K562 (cell line): ENCODE measurements around the gene PCDHA13. TPM values are rescaled to one million over a fixed set of nuclear protein-coding genes. Genes with fewer than 3 reads are reported as not detected.

Experiments used
- ATAC-seq: fragments of 200-7000 bp; cut with Tn5 transposase; 3 replicates; pipeline ENCODE4 v1.9.1; 2020; ENCODE audit warnings: moderate library complexity
- BruUV-seq: library from RNA; stranded (reverse); fragments of 400-500 nt; replicated peaks from 2 replicates; lab custom pipeline; 2021; lab: Mats Ljungman, UMichigan
- CTCF ChIA-PET: fragments of 300-600 bp; formaldehyde crosslinking; extraction: SDS; loops from one replicate; lab custom pipeline; 2021; ENCODE audit warnings: low intra/inter-chr PET ratio; lab: Yijun Ruan, JAX
- POLR2A ChIA-PET: fragments of 300-600, 350-650 bp; sonication (Branson Sonifier 250); formaldehyde crosslinking; extraction: SDS; loops from one replicate; lab custom pipeline; 2021; ENCODE audit warnings: antibody characterized with exemption, inconsistent platforms; lab: Yijun Ruan, JAX
- DNase-seq, 4 experiments: peaks; one replicate each; pipeline versions ENCODE4 v3.0.0 to v3.0.0-alpha.2; 2011 to 2018; ENCODE audit warnings: low spot score in 3 of 4, mixed read lengths in 3 of 4; ENCODE audit errors: extremely low read depth in 1 of 4
- FAIRE-seq: peaks from 2 replicates; lab custom pipeline; 2011; peaks lifted over from hg19 to GRCh38; lab: Jason Lieb, UNC
- H2AFZ ChIP-seq: 2 replicates; pipeline ENCODE4 v1.6.0; 2011; ENCODE audit warnings: low read depth, low read length, control low read depth, inconsistent platforms
- H3K27ac ChIP-seq: fragments of 200-600 bp; 3 replicates; pipeline ENCODE4 v1.8.0; 2011; ENCODE audit warnings: low read depth, mild to moderate bottlenecking, control low read depth, inconsistent platforms, low read length, moderate library complexity, mixed read lengths; ENCODE audit errors: extremely low read depth
- H3K27me3 ChIP-seq, 2 experiments: fragments of 300-600 bp in 1 of 2; 2 replicates in 1 of 2; 3 replicates in 1 of 2; pipeline versions ENCODE4 v1.6.0 to v1.8.0; 2011; ENCODE audit warnings: inconsistent platforms in 2 of 2, low read length in 2 of 2, mild to moderate bottlenecking in 1 of 2, mixed read lengths in 1 of 2, moderate library complexity in 1 of 2; ENCODE audit not compliant: control insufficient read depth in 2 of 2, insufficient read depth in 2 of 2
- H3K36me3 ChIP-seq: fragments of 300-600 bp; 3 replicates; pipeline ENCODE4 v1.8.0; 2011; ENCODE audit warnings: mild to moderate bottlenecking, low read length, inconsistent platforms; ENCODE audit not compliant: control insufficient read depth, insufficient read depth
- H3K4me1 ChIP-seq, 2 experiments: fragments of 200-600 bp in 1 of 2; replicated peaks in 1 of 2; 2 replicates in 1 of 2; 3 replicates in 1 of 2; pipeline versions ENCODE4 v1.5.1 to v1.8.0; 2011; ENCODE audit warnings: inconsistent platforms in 2 of 2, low read length in 2 of 2, mild to moderate bottlenecking in 1 of 2, mixed read lengths in 1 of 2, moderate library complexity in 1 of 2; ENCODE audit not compliant: control insufficient read depth in 2 of 2, insufficient read depth in 2 of 2
- H3K4me2 ChIP-seq: 2 replicates; pipeline ENCODE4 v1.6.1; 2011; ENCODE audit warnings: low read length, control low read depth, inconsistent platforms, mixed read lengths; ENCODE audit not compliant: insufficient read depth
- H3K4me3 ChIP-seq: fragments of 200-600 bp; sonication (generic), shearing (Covaris generic); 2 replicates; pipeline ENCODE4 v1.5.1; 2016; ENCODE audit warnings: control low read depth, inconsistent platforms
- H3K79me2 ChIP-seq: fragments of 200-600 bp; 3 replicates; pipeline ENCODE4 v1.8.0; 2011; ENCODE audit warnings: low read length, inconsistent platforms; ENCODE audit not compliant: control insufficient read depth, insufficient read depth
- H3K9ac ChIP-seq, 2 experiments: 2 replicates each; pipeline versions ENCODE4 v1.6.0 to v1.6.1; 2011; ENCODE audit warnings: low read depth in 2 of 2, low read length in 2 of 2, control low read depth in 1 of 2, inconsistent platforms in 1 of 2, mild to moderate bottlenecking in 1 of 2, mixed read lengths in 1 of 2; ENCODE audit not compliant: insufficient read depth in 1 of 2
- H3K9me1 ChIP-seq: one replicate; pipeline ENCODE4 v1.6.0; 2011; ENCODE audit warnings: inconsistent platforms, mild to moderate bottlenecking, low read length, moderate library complexity; ENCODE audit not compliant: control insufficient read depth, insufficient read depth
- H3K9me3 ChIP-seq: replicated peaks from 2 replicates; pipeline ENCODE4 v1.5.1; 2011; ENCODE audit warnings: low read depth, low read length, inconsistent platforms; ENCODE audit not compliant: control insufficient read depth, insufficient read depth
- H4K20me1 ChIP-seq: replicated peaks from 2 replicates; pipeline ENCODE4 v1.6.1; 2011; ENCODE audit warnings: low read length, inconsistent platforms, mixed read lengths; ENCODE audit not compliant: control insufficient read depth, insufficient read depth
- BACH1 ChIP-seq: fragments of 200-800 bp; sonication (Bioruptor generic); IDR thresholded peaks from 2 replicates; pipeline ENCODE4 v1.6.1; 2016; ENCODE audit warnings: missing genetic modification characterization, missing compliant biosample characterization
- CHD7 ChIP-seq: fragments of 200-600 bp; sonication (generic); IDR thresholded peaks from one replicate; pipeline ENCODE4 v1.6.1; 2012; ENCODE audit warnings: mild to moderate bottlenecking, low read depth, low read length, inconsistent platforms
- CXXC5 ChIP-seq: fragments of 250-450 bp; sonication (Bioruptor Pico); IDR thresholded peaks from 2 replicates; pipeline ENCODE4 v1.8.0; 2022; ENCODE audit warnings: inconsistent platforms, mild to moderate bottlenecking, moderate library complexity
- NR2F6 ChIP-seq: fragments of 450-650 bp; formaldehyde crosslinking; IDR thresholded peaks from 2 replicates; pipeline ENCODE4 v1.4.0; 2020; ENCODE audit warnings: mild to moderate bottlenecking
- ZFP30 ChIP-seq: fragments of 250-450 bp; sonication (Bioruptor Pico); IDR thresholded peaks from 2 replicates; pipeline ENCODE4 v1.8.0; 2022; ENCODE audit warnings: moderate library complexity, mild to moderate bottlenecking, inconsistent platforms, borderline replicate concordance
- ZNF24 ChIP-seq: fragments of 450-650 bp; IDR thresholded peaks from 2 replicates; pipeline ENCODE4 v1.6.1; 2016
- WGBS: fragments of 100-300 bp; shearing (Covaris generic); methylation state at CpG from one replicate; pipeline ENCODE4 v1.1.6; 2016; ENCODE audit warnings: low coverage, mixed read lengths; ENCODE audit not compliant: insufficient coverage; ENCODE audit errors: missing lambda C conversion rate; 5-methylcytosine and 5-hydroxymethylcytosine counted together
- in situ Hi-C: fragments of 300-500 bp; cut with MboI; formaldehyde crosslinking; loops from 4 replicates; pipeline ENCODE4 v1.15.0; 2018; ENCODE audit warnings: inconsistent platforms, mixed read lengths
- intact Hi-C: fragments of 100-400 bp; cut with micrococcal nuclease; formaldehyde crosslinking; loops from 2 replicates; pipeline ENCODE4 v1.14.2; 2022
- polyA plus RNA-seq, 8 experiments: library from polyadenylated mRNA; depleted of rRNA in 4 of 8; stranded (reverse) in 5 of 8; unstranded in 3 of 8; fragments of >200 nt; fragmentation: Nextera tagmentation in 2 of 8; fragmentation: Illumina TruSeq in 1 of 8; extraction: Ambion mirVana in 2 of 8; extraction: Trizol in 1 of 8; gene quantifications; 2 replicates each; pipeline versions ENCODE4 v1.2.1 to v1.2.3, GENCODE V29; 2011 to 2014; ENCODE audit warnings: inconsistent platforms in 1 of 8, missing spikeins in 1 of 8
- total RNA-seq, 7 experiments: library from RNA; depleted of rRNA in 6 of 7; stranded (reverse); fragments of >200 nt in 6 of 7; fragmentation: Illumina TruSeq in 2 of 7; extraction: Trizol in 2 of 7; gene quantifications; 2 replicates each; pipeline versions ENCODE4 v1.2.1 to v1.2.3, GENCODE V29; 2011 to 2021; ENCODE audit warnings: low replicate concordance in 1 of 7
- TF ChIP-seq, protein P1 (sequence below): sonication (generic); formaldehyde crosslinking; IDR thresholded peaks from 2 replicates; pipeline ENCODE4 v1.8.1; 2023; ENCODE audit warnings: missing genetic modification reagents, mild to moderate bottlenecking, borderline replicate concordance

The PCDHA13 gene
- total and polyA plus RNA-seq, 9 of the 15 experiments (the other 6 are each of a cell fraction or from before 2014, with no cell fraction given) = not detected

DNA sequence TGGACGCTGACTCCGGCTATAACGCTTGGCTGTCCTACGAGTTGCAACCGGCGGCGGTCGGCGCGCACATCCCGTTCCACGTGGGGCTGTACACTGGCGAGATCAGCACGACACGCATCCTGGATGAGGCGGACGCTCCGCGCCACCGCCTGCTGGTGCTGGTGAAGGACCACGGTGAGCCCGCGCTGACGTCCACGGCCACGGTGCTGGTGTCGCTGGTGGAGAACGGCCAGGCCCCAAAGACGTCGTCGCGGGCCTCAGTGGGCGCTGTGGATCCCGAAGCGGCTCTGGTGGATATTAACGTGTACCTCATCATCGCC is 4.7 kb upstream of the PCDHA13 start:
- WGBS = 32% methylated on average over 28 of the region's 37 CpGs
- FAIRE-seq (no peak), DNase-seq (no peak), ATAC-seq (no peak)
- H3K9me1 ChIP-seq = no peaks in the 10 kb centered on the region
- ChIA-PET CTCF (no interaction called here), POLR2A (no interaction called here)
- in situ Hi-C loops = no loop called here
- H3K79me2 ChIP-seq = no peaks in the 10 kb centered on the region
- no peak overlapping the region for H2AFZ ChIP-seq
- H3K4me3 ChIP-seq = no peak overlapping the region
- BruUV-seq = no TSS peak
- no peaks in the 10 kb centered on the region for H3K27me3 ChIP-seq
- no peaks in the 10 kb centered on the region for H4K20me1 ChIP-seq
- no peaks in the 10 kb centered on the region; the same call in 1 of the 2 replicates for H3K9me3 ChIP-seq
- intact Hi-C loops = no loop called here
- no peak overlapping the region for H3K27ac ChIP-seq
- H3K9ac ChIP-seq = no peak overlapping the region
- H3K36me3 ChIP-seq = no peaks in the 10 kb centered on the region
- H3K4me2 ChIP-seq = no peak overlapping the region
- H3K4me1 ChIP-seq = no peaks in the 10 kb centered on the region; a peak in 1 of 5 replicates
- no peak for TF ChIP-seq CHD7
- TF ChIP-seq BACH1 (tag) = no peak
- no peak for TF ChIP-seq ZFP30
- TF ChIP-seq, protein P1, sequence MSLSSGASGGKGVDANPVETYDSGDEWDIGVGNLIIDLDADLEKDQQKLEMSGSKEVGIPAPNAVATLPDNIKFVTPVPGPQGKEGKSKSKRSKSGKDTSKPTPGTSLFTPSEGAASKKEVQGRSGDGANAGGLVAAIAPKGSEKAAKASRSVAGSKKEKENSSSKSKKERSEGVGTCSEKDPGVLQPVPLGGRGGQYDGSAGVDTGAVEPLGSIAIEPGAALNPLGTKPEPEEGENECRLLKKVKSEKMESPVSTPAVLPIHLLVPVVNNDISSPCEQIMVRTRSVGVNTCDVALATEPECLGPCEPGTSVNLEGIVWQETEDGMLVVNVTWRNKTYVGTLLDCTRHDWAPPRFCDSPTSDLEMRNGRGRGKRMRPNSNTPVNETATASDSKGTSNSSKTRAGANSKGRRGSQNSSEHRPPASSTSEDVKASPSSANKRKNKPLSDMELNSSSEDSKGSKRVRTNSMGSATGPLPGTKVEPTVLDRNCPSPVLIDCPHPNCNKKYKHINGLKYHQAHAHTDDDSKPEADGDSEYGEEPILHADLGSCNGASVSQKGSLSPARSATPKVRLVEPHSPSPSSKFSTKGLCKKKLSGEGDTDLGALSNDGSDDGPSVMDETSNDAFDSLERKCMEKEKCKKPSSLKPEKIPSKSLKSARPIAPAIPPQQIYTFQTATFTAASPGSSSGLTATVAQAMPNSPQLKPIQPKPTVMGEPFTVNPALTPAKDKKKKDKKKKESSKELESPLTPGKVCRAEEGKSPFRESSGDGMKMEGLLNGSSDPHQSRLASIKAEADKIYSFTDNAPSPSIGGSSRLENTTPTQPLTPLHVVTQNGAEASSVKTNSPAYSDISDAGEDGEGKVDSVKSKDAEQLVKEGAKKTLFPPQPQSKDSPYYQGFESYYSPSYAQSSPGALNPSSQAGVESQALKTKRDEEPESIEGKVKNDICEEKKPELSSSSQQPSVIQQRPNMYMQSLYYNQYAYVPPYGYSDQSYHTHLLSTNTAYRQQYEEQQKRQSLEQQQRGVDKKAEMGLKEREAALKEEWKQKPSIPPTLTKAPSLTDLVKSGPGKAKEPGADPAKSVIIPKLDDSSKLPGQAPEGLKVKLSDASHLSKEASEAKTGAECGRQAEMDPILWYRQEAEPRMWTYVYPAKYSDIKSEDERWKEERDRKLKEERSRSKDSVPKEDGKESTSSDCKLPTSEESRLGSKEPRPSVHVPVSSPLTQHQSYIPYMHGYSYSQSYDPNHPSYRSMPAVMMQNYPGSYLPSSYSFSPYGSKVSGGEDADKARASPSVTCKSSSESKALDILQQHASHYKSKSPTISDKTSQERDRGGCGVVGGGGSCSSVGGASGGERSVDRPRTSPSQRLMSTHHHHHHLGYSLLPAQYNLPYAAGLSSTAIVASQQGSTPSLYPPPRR (CRISPR knock-in tag) = no peak
- no peak for TF ChIP-seq ZNF24
- TF ChIP-seq NR2F6 (CRISPR knock-in tag) = no peak
- TF ChIP-seq CXXC5 (CRISPR knock-in tag) = no peak
